Tibial nerve (tissue), 4 donors: ENCODE measurements around the gene NTM. TPM values are rescaled to one million over a fixed set of nuclear protein-coding genes. Genes with fewer than 3 reads are reported as not detected.

Experiments used
- DNase-seq, 2 donors: peaks; one replicate each; pipeline ENCODE4 v3.0.0-alpha.2; 2019; ENCODE audit warnings: low spot score in 2 of 2
- H3K27ac ChIP-seq, 4 donors: fragments of 200-600 bp; sonication (generic) in 3 of 4; one replicate each; pipeline ENCODE4 v1.5.1; 2017 to 2019; ENCODE audit warnings: mild to moderate bottlenecking in 1 of 4
- H3K27me3 ChIP-seq, 2 donors: fragments of 200-600 bp; sonication (generic) in 1 of 2; one replicate each; pipeline versions ENCODE4 v1.5.1 to v1.6.0; 2017 to 2019
- H3K36me3 ChIP-seq, 3 donors: fragments of 200-600 bp; sonication (generic); one replicate each; pipeline ENCODE4 v1.5.1; 2018 to 2019
- H3K4me1 ChIP-seq, 4 donors: fragments of 200-600 bp; sonication (generic) in 3 of 4; one replicate each; pipeline ENCODE4 v1.5.1; 2017 to 2019
- H3K4me3 ChIP-seq, 4 donors: fragments of 200-600 bp; sonication (generic) in 3 of 4; one replicate each; pipeline ENCODE4 v1.5.1; 2017 to 2019; ENCODE audit warnings: mild to moderate bottlenecking in 1 of 4, moderate library complexity in 1 of 4
- H3K9me3 ChIP-seq, 4 donors: fragments of 200-600 bp; sonication (generic) in 3 of 4; one replicate each; pipeline ENCODE4 v1.5.1; 2017 to 2019
- CTCF ChIP-seq, 5 experiments: fragments of 200-600 bp in 3 of 5; fragments of 450-650 bp in 2 of 5; sonication (generic) in 3 of 5; IDR thresholded peaks; one replicate each; pipeline ENCODE4 v1.5.1; 2016 to 2019; ENCODE audit warnings: antibody characterized with exemption in 5 of 5, mild to moderate bottlenecking in 3 of 5, moderate library complexity in 2 of 5
- EP300 ChIP-seq, 2 donors: sonication (generic); formaldehyde crosslinking; IDR thresholded peaks; one replicate each; pipeline ENCODE4 v1.6.1; 2017; ENCODE audit warnings: antibody characterized with exemption in 2 of 2, mild to moderate bottlenecking in 1 of 2
- POLR2A ChIP-seq, 2 donors: fragments of 450-650 bp; IDR thresholded peaks; one replicate each; pipeline ENCODE4 v1.6.1; 2017; ENCODE audit warnings: antibody characterized with exemption in 2 of 2, mild to moderate bottlenecking in 2 of 2, moderate library complexity in 2 of 2
- WGBS, 2 donors: methylation state at CpG; one replicate each; pipeline ENCODE4 v1.1.5; 2018; 5-methylcytosine and 5-hydroxymethylcytosine counted together
- total RNA-seq, 4 donors: library from RNA; depleted of rRNA; stranded (reverse); fragments of >200 nt; gene quantifications; one replicate each; pipeline ENCODE4 v1.1.0, GENCODE V29; 2016

NTM gene
- total RNA-seq, 4 donors from 2014 or later = 3.7 to 11.4 (median 10.8) TPM

- Histone ChIP-seq H3K9me3 (no peaks in the 10 kb centered on the region), H3K36me3 (no peaks in the 10 kb centered on the region), H3K4me3 (no peak overlapping the region), H3K27me3 (no peaks in the 10 kb centered on the region), H3K4me1 (no peaks in the 10 kb centered on the region), H3K27ac (no peak overlapping the region)
- DNase-seq = no peak
- TF ChIP-seq POLR2A (IDR thresholded peaks at IDR 0.05) (no peak), CTCF (IDR thresholded peaks at IDR 0.05) (no peak), EP300 (IDR thresholded peaks at IDR 0.05) (no peak)
- 53 to 63% methylated on average over 4 of the region's 4 CpGs for WGBS, 2 donors
Observed at GRCh38 chr11:131832079-131832478, 461.7 kb downstream of the NTM start.

- Histone ChIP-seq H3K27ac (no peak overlapping the region), H3K4me3 (no peak overlapping the region), H3K36me3 (no peaks in the 10 kb centered on the region), H3K4me1 (no peaks in the 10 kb centered on the region), H3K27me3 (no peaks in the 10 kb centered on the region), H3K9me3 (no peaks in the 10 kb centered on the region)
- no peak for TF ChIP-seq EP300 (IDR thresholded peaks at IDR 0.05)
- no peak for TF ChIP-seq CTCF (IDR thresholded peaks at IDR 0.05)
- no peak for TF ChIP-seq POLR2A (IDR thresholded peaks at IDR 0.05)
- no peak for DNase-seq
- WGBS, 2 donors = 81 to 83% methylated on average over 2 of the region's 2 CpGs
Observed at GRCh38 chr11:131833366-131833765, 463.0 kb downstream of the NTM start.

- no peak for DNase-seq
- Histone ChIP-seq H3K27ac (no peak overlapping the region), H3K9me3 (no peaks in the 10 kb centered on the region), H3K4me3 (no peak overlapping the region), H3K27me3 (no peaks in the 10 kb centered on the region), H3K4me1 (no peaks in the 10 kb centered on the region), H3K36me3 (no peaks in the 10 kb centered on the region)
- TF ChIP-seq POLR2A (IDR thresholded peaks at IDR 0.05) (no peak), CTCF (IDR thresholded peaks at IDR 0.05) (no peak), EP300 (IDR thresholded peaks at IDR 0.05) (no peak)
- 92% methylated on average over 14 of the region's 14 CpGs for WGBS, 2 donors
Observed at GRCh38 chr11:131837562-131837961, 467.1 kb downstream of the NTM start.

GRCh38 chr11:131838016-131838415, 467.6 kb downstream of the NTM start:
- no peaks in the 10 kb centered on the region for H3K27me3 ChIP-seq
- DNase-seq = no peak
- H3K4me3 ChIP-seq = no peak overlapping the region
- no peaks in the 10 kb centered on the region for H3K4me1 ChIP-seq
- no peak overlapping the region for H3K27ac ChIP-seq
- WGBS, 2 donors = 87 to 88% methylated on average over 12 of the region's 12 CpGs
- TF ChIP-seq EP300 (IDR thresholded peaks at IDR 0.05) (no peak), CTCF (IDR thresholded peaks at IDR 0.05) (no peak), POLR2A (IDR thresholded peaks at IDR 0.05) (no peak)
- no peaks in the 10 kb centered on the region for H3K9me3 ChIP-seq
- H3K36me3 ChIP-seq = no peaks in the 10 kb centered on the region

GRCh38 chr11:131839326-131839725, 468.9 kb downstream of the NTM start:
- H3K4me3 ChIP-seq = no peak overlapping the region
- no peak for TF ChIP-seq CTCF (IDR thresholded peaks at IDR 0.05)
- no peak for TF ChIP-seq POLR2A (IDR thresholded peaks at IDR 0.05)
- TF ChIP-seq EP300 (IDR thresholded peaks at IDR 0.05) = no peak
- WGBS, 2 donors = 79 to 84% methylated on average over 2 of the region's 2 CpGs

More at GRCh38 chr11:131839326-131839725, 468.9 kb downstream of the NTM start:
- Histone ChIP-seq H3K9me3 (no peaks in the 10 kb centered on the region), H3K27ac (no peak overlapping the region), H3K4me1 (no peaks in the 10 kb centered on the region), H3K36me3 (no peaks in the 10 kb centered on the region), H3K27me3 (no peaks in the 10 kb centered on the region)
- no peak for DNase-seq
